ENCODE results near the gene SERPINA1.

DNA sequence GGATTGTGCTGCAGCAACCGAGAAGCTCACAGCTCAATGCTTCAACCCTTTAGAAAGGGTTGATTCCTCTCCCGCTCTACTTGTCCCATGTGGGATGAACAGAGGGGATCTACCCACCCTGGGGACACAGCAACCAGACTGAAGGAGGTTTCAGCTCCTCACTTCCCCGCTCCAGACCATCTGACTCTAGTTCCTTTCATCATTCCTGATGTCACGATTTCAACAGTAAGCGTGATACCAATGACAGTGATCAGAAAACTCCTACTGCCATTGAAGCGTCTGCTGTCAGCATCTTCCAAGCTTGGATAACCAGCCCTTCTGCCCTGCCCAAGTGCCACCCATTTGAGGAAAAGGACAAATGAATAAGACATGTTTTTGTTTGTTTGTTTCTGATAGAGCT, 14.3 kb downstream of the SERPINA1 start:
- TF ChIP-seq, protein P1, sequence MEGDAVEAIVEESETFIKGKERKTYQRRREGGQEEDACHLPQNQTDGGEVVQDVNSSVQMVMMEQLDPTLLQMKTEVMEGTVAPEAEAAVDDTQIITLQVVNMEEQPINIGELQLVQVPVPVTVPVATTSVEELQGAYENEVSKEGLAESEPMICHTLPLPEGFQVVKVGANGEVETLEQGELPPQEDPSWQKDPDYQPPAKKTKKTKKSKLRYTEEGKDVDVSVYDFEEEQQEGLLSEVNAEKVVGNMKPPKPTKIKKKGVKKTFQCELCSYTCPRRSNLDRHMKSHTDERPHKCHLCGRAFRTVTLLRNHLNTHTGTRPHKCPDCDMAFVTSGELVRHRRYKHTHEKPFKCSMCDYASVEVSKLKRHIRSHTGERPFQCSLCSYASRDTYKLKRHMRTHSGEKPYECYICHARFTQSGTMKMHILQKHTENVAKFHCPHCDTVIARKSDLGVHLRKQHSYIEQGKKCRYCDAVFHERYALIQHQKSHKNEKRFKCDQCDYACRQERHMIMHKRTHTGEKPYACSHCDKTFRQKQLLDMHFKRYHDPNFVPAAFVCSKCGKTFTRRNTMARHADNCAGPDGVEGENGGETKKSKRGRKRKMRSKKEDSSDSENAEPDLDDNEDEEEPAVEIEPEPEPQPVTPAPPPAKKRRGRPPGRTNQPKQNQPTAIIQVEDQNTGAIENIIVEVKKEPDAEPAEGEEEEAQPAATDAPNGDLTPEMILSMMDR (IDR thresholded peaks at IDR 0.05; ENCODE audit: low read depth, low read length, poor library complexity, severe bottlenecking) = no peak
- no peak for TF ChIP-seq EZH2phosphoT487 (IDR thresholded peaks at IDR 0.05; ENCODE audit: borderline replicate concordance, low read length)

All from DOHH2 (cell line).